H1 (cell line): ENCODE results near the gene ZNF92. TPM values are rescaled to one million over a fixed set of nuclear protein-coding genes. Genes with fewer than 3 reads are reported as not detected.

ENCODE experiments used
- BRCA1 ChIP-seq: IDR thresholded peaks from 2 replicates; pipeline ENCODE4 v1.6.1; 2012; ENCODE audit warnings: low read depth, low read length, improper control_type of control experiment
- polyA plus RNA-seq, 7 experiments: library from polyadenylated mRNA; depleted of rRNA in 3 of 7; stranded (reverse) in 5 of 7; unstranded in 2 of 7; fragments of >200 nt in 5 of 7; fragments of 200-250 nt in 2 of 7; gene quantifications; 1 replicate in 5 of 7; 2 replicates in 1 of 7; 4 replicates in 1 of 7; pipeline versions ENCODE4 v1.2.1 to v1.2.3, GENCODE V29; 2011 to 2013; ENCODE audit warnings: missing spikeins in 2 of 7, mixed read lengths in 2 of 7
- total RNA-seq: library from RNA; stranded (reverse); fragmentation: NEBNext Ultra II Directional; extraction: Animal tissue kit (Norgen Biotek cat#: 25700); gene quantifications from 2 replicates; pipeline ENCODE4 v1.2.1, GENCODE V29; 2021

Gene ZNF92
- total and polyA plus RNA-seq, 2 of the 8 experiments (the other 6 are each of a cell fraction or from before 2014, with no cell fraction given) = 2.8 to 39.8 TPM

DNA sequence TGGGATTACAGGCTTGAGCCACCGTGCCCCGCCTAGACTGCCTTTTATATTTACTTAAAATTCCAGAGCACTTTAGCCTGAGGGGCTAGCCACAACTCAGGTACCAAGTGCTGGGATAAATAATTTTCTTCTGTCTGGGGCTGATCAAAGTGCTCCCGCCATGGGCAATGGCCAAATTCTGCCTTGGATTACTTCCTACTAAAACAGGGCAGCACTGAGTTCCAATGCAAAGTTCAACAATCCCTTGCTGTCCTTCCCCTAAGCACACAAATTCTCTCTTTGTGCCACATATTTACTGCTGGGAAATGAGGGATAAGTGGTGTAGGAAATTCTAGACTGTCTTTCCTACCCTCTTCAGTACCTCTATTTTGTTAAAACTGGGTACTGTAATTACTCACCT, 34.4 kb upstream of the ZNF92 start (continued):
- TF ChIP-seq BRCA1 = no peak
